PFSK-1 (cell line): ENCODE data around the gene KCNMA1.

ENCODE experiments used
- FOXP2 ChIP-seq: optimal IDR thresholded peaks from 2 replicates; pipeline ENCODE3; 2011; ENCODE audit warnings: borderline replicate concordance, control low read depth, inconsistent platforms; ENCODE audit not compliant: insufficient read depth; ENCODE audit errors: extremely low read length, extremely low read depth
- POLR2AphosphoS5 ChIP-seq: IDR thresholded peaks from 2 replicates; pipeline ENCODE4 v1.6.1; 2012; ENCODE audit warnings: low read depth, mild to moderate bottlenecking, control low read depth, low read length, moderate library complexity
- REST ChIP-seq, 2 experiments: IDR thresholded peaks; 2 replicates each; pipeline versions ENCODE4 v1.6.1 to v1.8.0; 2011 to 2012; ENCODE audit warnings: low read depth in 2 of 2, low read length in 2 of 2, control low read depth in 1 of 2, inconsistent platforms in 1 of 2, mild to moderate bottlenecking in 1 of 2, moderate library complexity in 1 of 2; ENCODE audit not compliant: insufficient read depth in 1 of 2
- SIN3A ChIP-seq: IDR thresholded peaks from 2 replicates; pipeline ENCODE4 v1.6.1; 2012; ENCODE audit warnings: mild to moderate bottlenecking, low read length, moderate library complexity, borderline replicate concordance; ENCODE audit not compliant: insufficient read depth
- TAF1 ChIP-seq: IDR thresholded peaks from 2 replicates; pipeline ENCODE4 v1.6.1; 2012; ENCODE audit warnings: low read length, control low read depth, borderline replicate concordance; ENCODE audit not compliant: insufficient read depth

Gene KCNMA1

GRCh38 chr10:77087366-77087765, 550.2 kb downstream of the KCNMA1 start:
- no peak for TF ChIP-seq POLR2AphosphoS5
- TF ChIP-seq FOXP2, result no peak
- TF ChIP-seq TAF1, result no peak
- no peak for TF ChIP-seq REST (IDR thresholded peaks at IDR 0.05; ENCODE audit: insufficient read depth in 1 of 2, low read depth in 2 of 2, low read length in 2 of 2)
- TF ChIP-seq SIN3A, result no peak

DNA sequence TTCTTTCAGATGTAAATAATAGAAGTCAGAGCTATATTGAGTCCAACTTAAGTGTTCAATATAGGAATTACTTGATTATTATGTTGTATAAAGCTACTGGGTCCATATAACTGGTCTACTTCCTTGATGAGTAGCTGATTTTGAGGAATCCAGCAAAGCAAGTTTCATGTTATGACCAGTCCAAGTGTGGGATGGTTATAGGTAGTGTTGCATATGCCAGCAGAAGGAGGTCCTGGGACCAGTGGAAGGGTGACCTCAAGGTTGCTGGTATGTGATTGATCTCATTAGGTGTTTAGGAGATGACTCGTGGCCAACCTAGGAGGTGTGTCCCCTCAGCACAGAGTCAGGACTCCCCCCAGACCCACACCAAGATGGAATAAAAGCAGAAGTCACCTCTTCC, 551.5 kb downstream of the KCNMA1 start:
- TF ChIP-seq FOXP2 (no peak), REST (IDR thresholded peaks at IDR 0.05; ENCODE audit: insufficient read depth in 1 of 2, low read depth in 2 of 2, low read length in 2 of 2) (no peak), SIN3A (no peak), TAF1 (no peak), POLR2AphosphoS5 (no peak)

GRCh38 chr10:77085344-77085743, 552.3 kb downstream of the KCNMA1 start:
- no peak for TF ChIP-seq POLR2AphosphoS5
- no peak for TF ChIP-seq SIN3A
- no peak for TF ChIP-seq TAF1
- no peak for TF ChIP-seq REST (IDR thresholded peaks at IDR 0.05; ENCODE audit: insufficient read depth in 1 of 2, low read depth in 2 of 2, low read length in 2 of 2)
- no peak for TF ChIP-seq FOXP2

GRCh38 chr10:77084431-77085144, 553.0 kb downstream of the KCNMA1 start:
- TF ChIP-seq SIN3A (no peak), REST (IDR thresholded peaks at IDR 0.05; ENCODE audit: insufficient read depth in 1 of 2, low read depth in 2 of 2, low read length in 2 of 2) (no peak), TAF1 (no peak), POLR2AphosphoS5 (no peak), FOXP2 (no peak)
